Ovary (tissue), 3 donors: ENCODE results near the gene DLG1.

Experiments used
- EP300 ChIP-seq: sonication (generic); formaldehyde crosslinking; IDR thresholded peaks from one replicate; pipeline ENCODE4 v1.6.1; 2017; ENCODE audit warnings: antibody characterized with exemption
- POLR2A ChIP-seq: fragments of 450-650 bp; IDR thresholded peaks from one replicate; pipeline ENCODE4 v1.6.1; 2017; ENCODE audit warnings: antibody characterized with exemption, mild to moderate bottlenecking, moderate library complexity
- TF ChIP-seq, protein P1 (sequence below), 3 donors: fragments of 450-650 bp in 2 of 3; fragments of 200-600 bp in 1 of 3; IDR thresholded peaks; one replicate each; pipeline versions ENCODE4 v1.5.1 to v1.8.0; 2016 to 2022; ENCODE audit warnings: antibody characterized with exemption in 3 of 3, mild to moderate bottlenecking in 1 of 3
- donor health status: DM: no; HTN: no; CAD: no.

GRCh38 chr3:197224034-197224444 is 74.4 kb downstream of the DLG1 start:
- TF ChIP-seq, protein P1, sequence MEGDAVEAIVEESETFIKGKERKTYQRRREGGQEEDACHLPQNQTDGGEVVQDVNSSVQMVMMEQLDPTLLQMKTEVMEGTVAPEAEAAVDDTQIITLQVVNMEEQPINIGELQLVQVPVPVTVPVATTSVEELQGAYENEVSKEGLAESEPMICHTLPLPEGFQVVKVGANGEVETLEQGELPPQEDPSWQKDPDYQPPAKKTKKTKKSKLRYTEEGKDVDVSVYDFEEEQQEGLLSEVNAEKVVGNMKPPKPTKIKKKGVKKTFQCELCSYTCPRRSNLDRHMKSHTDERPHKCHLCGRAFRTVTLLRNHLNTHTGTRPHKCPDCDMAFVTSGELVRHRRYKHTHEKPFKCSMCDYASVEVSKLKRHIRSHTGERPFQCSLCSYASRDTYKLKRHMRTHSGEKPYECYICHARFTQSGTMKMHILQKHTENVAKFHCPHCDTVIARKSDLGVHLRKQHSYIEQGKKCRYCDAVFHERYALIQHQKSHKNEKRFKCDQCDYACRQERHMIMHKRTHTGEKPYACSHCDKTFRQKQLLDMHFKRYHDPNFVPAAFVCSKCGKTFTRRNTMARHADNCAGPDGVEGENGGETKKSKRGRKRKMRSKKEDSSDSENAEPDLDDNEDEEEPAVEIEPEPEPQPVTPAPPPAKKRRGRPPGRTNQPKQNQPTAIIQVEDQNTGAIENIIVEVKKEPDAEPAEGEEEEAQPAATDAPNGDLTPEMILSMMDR (IDR thresholded peaks at IDR 0.05): peak in 1 of 3 donors; percentile 47
- TF ChIP-seq POLR2A (no peak), EP300 (no peak)
